Stimulated activated CD8-positive, alpha-beta memory T cell treated with anti-CD3 and anti-CD28 coated beads, Interleukin-12 subunit alpha, Interleukin-12 subunit beta, amount 100 ng/mL, for 24 hours (primary cell): ENCODE data around the gene WWC1.
"Not testable (repeated sequence)": the region's sequence is repeated elsewhere in the genome, so short reads cannot be mapped to it uniquely, and the experiment has no call there.

ENCODE experiments used
- DNase-seq: peaks from one replicate; pipeline ENCODE4 v3.0.0-alpha.2; 2020; ENCODE audit errors: extremely low read depth

Gene WWC1

DNA sequence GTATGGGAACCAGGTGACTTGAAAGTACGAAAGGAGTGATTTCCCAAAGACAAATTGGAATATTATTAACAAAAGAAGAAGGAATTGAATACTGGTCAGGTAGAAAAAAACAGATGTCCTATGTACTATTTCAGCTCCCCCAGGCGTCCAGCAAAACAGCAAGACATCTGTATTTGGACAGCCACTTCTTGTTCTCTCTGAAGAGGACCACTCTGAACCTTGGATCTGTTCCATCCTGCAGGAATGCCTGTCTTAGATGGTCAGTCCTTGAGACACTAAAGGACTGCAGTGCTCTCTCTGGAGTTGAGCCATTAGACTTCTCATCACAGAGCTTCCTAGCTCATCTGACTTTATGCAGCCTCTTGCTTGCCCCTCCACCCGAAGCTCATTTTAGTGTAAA lies 120.4 kb downstream of the WWC1 start:
- no peak for DNase-seq

DNA sequence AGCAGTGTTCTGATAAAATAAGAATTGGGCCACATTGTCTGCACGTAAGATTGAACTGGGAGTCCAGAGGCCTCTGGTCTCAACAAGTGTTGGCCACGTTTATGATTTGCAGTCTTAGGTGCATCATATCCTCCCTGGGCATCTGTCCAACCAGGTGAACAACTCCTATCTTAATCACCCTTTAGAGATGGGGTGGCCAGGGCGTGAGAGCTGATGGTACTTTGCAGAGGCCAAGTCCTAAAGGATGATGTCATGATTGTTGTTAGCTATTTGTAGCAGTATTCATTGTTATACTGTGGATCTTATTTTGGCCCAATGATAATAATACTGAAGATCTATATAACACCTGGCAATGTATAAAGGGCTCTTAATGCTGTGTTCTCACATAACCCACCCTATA lies 121.6 kb downstream of the WWC1 start:
- DNase-seq = no peak

DNA sequence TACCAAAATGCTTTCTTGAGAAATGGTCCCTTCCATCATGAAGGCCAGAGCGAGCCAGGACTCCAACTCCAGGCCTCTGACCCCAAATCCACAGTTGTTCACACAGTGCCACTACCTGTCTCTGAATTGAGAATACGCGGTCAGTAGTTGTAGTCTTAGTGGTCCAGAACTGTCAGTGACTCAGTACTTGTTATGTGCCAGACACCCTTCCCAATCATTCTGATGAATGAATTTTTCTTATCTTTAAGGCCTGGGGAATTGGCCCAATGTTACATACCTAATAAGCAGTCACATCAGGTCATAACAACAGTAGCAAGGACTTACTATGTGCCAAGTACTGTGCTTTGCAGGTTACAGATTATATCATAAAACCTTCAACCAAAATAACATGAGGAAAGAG lies 122.2 kb downstream of the WWC1 start:
- no peak for DNase-seq

DNA sequence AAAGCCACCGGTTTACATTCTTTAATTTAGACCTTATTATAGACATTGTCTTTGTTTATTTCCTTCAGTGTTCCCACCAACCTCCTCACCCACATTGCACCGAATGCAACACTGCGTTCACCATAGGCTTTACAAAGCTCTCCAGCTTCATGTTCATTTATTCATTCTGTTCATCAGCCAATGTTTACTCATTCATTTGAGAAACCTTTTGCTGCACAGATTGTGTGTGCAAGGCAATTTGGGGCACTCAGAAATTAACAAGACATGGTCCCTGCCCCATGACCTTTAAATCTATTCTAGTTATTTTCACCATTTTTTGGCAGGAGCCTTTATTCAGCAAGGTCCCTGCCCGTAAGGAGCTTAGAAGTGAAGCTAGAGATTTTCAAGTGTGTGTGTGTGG lies 124.0 kb downstream of the WWC1 start:
- no peak for DNase-seq

DNA sequence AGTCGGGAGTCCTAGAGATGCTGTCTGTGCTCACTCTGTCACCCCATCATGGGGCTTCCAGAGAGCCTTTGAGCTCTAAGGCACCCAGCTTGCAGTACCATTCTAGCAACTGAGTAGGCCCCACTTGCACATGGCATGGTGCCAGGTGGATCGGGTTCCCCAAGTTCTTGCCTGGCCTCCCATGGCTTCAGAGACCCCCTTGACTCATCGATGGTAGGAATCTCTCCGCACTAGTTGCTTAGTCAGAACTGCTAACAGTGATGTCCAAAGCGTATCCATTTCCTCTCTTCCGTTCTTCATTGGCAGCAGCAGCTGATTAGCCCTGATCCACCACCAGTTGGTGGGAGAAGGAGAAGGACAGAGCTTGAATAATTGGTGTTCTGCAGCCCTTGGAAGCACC lies 124.5 kb downstream of the WWC1 start:
- DNase-seq = no peak

DNA sequence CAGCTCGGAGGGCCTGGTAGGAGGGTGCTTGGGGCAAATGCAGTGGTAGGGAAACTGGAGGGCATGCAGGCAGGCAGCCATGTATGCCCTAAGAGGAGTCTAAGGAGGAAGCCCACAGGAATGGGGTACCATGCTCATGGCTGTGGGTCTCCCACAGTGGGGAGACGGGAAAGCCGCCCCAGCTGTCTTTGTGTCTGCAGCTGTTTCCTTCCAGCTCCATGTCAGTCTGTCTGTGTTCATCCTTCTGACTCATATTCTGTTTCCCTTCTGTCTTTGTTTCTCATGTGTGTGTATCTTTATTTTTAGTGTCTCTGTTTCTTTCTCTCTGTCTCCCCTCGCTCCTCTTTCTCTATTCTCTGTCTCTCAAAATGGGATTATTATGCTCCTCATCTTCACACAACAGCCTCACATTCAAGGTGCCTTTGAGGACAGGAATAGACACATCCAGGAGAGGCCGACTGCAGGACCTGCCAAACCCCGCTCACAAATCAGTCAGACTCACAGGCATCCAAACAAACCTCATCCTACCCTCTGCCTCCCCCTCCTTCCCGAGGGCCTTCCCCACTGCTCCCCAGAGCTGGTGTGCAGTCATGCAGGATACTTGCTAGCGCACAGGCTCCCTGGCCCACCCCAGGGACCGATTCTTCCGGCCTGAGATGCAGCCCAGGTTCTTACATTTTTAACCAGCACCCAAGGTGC lies 126.4 kb downstream of the WWC1 start:
- no peak for DNase-seq

DNA sequence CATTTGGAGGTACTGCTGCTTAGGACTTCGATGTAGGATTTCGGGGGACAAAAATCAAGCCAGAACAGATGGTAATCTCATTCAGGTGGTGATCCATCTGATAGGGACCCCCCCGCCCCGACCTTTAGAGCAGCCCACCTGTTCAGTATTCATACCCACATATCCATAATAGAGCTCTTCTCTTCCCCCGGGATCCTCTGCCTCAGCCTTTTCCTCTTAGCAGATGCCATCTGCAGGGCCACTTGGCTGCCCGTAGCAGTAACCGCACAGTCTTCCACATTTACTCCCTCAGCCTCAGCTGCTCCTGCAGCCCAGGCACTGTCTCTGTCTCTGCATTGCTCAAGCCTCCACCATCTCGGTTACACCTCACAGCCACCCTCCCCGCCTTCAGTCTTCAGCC lies 129.0 kb downstream of the WWC1 start:
- DNase-seq = no peak

DNA sequence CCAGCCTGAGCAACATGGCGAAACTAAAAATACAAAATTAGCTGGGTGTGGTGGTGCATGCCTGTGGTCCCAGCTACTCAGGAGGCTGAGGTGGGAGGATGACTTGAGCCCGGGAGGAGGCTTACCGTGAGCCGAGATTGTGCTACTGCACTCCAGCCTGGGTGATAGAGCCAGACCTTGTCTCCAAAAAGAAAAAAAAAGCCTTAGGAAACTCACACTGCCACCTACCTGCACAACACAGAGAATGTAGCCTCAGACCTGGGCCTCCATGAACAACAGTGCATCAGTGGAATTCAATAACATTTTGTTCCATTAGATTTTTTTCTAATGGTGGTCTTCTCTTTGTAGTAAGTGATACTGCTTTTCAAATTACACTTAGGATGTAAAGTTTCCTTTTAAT lies 131.0 kb downstream of the WWC1 start:
- no peak for DNase-seq

DNA sequence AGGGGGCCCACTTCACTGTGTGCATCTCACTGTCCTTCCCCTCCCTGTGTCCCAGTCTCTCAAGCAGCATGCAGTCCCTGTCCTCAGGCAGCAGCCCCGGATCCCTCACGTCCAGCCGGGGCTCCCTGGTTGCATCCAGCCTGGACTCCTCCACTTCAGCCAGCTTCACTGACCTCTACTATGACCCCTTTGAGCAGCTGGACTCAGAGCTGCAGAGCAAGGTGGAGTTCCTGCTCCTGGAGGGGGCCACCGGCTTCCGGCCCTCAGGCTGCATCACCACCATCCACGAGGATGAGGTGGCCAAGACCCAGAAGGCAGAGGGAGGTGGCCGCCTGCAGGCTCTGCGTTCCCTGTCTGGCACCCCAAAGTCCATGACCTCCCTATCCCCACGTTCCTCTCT lies 132.0 kb downstream of the WWC1 start:
- DNase-seq = no peak

DNA sequence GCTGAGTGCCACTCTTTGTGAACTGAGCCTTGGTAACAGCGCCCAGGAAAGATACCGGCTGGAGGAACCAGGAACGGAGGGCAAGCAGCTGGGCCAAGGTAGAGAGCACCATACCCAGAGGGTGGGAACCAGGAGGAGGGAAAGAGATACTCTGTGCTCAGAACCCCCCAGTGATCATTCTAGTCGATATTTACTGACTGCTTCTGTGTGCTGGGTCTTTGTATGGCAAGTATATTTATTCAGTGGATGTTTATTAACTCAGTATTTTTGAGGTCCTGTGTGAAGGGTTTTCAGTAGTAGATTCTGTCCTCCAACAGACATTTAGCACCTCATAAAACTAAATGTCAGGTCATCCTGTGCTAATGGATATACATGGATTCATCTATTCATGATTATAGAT lies 132.5 kb downstream of the WWC1 start:
- no peak for DNase-seq

GRCh38 chr5:168424594-168425323 lies 133.3 kb downstream of the WWC1 start:
- no peak for DNase-seq

GRCh38 chr5:168426007-168426863 lies 134.8 kb downstream of the WWC1 start:
- no peak for DNase-seq

DNA sequence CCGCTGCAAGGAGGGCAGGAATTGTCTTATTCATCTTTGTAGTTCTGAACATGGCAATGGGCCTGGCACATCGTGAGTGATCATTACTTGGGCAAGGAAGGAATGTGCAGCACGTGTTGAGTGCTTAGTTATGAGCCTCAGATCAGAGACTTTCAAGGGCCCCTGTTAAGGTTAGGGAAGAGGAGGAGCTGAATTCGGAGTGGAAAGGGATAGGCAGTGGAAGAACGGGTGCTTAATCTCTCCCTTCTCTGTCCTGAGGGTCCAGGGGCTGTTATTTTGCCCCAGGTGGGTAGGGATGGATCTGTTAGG lies 135.4 kb downstream of the WWC1 start:
- no peak for DNase-seq

DNA sequence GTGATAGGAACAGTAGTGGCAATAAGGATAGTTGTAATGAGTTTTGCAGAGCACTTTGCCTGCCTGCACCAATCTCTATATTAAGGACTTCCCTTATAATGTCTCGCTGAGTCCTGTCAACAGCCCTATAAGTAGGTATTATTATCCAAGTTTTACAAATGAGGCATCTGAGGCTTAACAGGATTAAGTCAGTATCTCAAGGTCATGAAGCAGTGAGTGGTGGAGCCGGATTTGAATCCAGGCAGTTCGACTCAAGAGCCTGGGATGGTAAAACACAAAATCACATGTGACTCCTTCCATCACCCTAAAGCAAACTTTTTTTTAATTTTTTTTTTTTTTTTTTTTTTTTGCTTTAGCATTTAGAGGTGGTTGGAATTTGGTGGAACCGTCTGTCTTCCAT lies 135.8 kb downstream of the WWC1 start:
- no peak for DNase-seq

- DNase-seq = no peak
These were observed 137.1 kb downstream of the WWC1 start for GRCh38 chr5:168428552-168428951.

DNA sequence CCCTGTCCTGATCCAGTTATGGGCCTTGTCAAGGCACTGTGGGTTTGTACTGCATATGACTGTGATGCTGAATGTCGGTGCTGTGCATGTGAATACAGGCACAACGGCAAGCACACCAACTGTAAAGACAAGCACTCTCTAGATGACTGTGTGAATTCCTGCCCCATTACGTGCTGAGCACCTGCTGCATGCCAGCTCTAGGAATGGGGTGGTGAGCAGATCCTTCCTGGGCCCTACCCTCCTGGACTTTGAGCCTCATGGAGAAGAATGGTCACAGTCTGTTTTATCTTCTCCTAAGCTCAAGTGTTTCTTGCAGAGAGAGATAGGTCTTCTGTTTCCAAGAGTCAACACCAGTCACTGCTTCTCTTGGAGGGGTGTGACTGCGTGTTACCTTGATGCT lies 138.9 kb downstream of the WWC1 start:
- no peak for DNase-seq

DNA sequence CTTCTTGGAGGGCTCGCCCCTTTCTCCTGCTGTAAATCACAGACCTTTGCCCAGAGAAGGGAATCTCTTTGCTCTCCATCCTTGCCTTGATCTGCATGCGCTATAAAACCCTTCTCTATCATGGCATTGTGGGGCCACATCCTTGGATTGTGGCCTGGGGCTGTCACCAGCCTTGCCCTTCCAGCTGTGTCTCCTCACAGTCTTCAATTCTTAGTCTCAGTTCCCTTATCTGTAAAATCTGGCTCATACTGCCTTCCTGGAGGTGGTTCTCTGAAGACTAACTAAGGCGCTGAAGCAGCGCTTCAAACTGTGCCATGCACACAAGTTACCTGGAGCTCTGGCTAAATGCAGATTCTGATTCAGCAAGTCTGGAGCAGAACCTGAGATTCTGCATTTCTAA lies 141.5 kb downstream of the WWC1 start:
- no peak for DNase-seq

DNA sequence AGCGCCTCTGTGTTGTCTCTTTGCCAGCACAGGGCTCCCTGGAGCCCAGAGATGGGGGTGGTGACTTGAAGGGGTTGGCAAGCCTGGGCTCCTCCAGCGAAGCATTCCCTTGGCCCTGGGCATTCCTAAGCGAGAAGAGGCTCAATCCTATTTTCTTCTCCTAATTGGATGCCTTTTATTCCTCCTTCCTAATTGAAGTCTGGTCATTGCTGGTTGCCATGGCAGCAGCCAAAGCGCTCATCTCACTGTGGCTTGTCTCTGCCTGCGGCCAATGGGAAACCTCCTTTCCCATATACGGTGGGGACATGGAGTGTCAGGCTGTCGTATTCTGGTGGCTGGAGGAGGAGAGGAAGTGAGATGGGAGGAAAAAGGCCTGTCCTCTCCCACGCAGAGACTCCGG lies 142.6 kb downstream of the WWC1 start:
- no peak for DNase-seq

- DNase-seq = no peak
These were observed 143.4 kb downstream of the WWC1 start for GRCh38 chr5:168434746-168435321.

- DNase-seq = not testable (repeated sequence)
These were observed 143.9 kb downstream of the WWC1 start for GRCh38 chr5:168435340-168435739.

GRCh38 chr5:168438349-168438748 lies 146.9 kb downstream of the WWC1 start:
- no peak for DNase-seq

DNA sequence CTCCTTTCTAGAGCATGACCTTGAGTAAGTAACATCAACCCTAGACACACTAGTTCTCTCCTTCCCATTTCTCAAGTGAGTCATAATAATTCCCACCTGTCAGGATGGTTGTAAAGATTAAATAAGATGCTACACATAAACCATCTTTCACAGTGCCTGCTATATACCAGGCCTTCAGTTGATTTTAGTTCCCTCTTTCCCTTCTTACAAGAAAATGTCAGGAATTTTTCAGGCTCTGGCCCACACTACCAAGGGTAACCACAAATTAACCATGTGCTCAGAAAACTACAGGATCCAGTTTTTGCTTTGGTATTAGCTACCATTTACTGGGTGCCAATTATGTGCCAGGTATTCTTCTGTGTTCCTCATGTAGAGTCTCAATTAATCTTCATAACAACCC lies 152.1 kb downstream of the WWC1 start:
- no peak for DNase-seq
